Mesenchymal stem cell (in vitro differentiated cells and primary cell): ENCODE measurements around the gene WTAP.
A peak's percentile ranks its signal among the peaks of the same experiment; 100 is the strongest.

Source experiments
- DNase-seq: peaks from one replicate; pipeline ENCODE4 v3.0.0-alpha.2; 2013
- H2AFZ ChIP-seq: one replicate; pipeline ENCODE4 v1.6.1; 2013; ENCODE audit warnings: low read depth, mild to moderate bottlenecking, control low read depth, inconsistent platforms, low read length, moderate library complexity
- H2AK5ac ChIP-seq: 2 replicates; pipeline ENCODE4 v1.6.1; 2013; ENCODE audit warnings: low read length, moderate library complexity, mild to moderate bottlenecking, inconsistent platforms; ENCODE audit not compliant: severe bottlenecking
- H2BK120ac ChIP-seq: one replicate; pipeline ENCODE4 v1.6.1; 2013; ENCODE audit warnings: low read depth, mild to moderate bottlenecking, inconsistent platforms, low read length, moderate library complexity
- H2BK12ac ChIP-seq, 2 experiments: one replicate each; pipeline ENCODE4 v1.6.1; 2013; ENCODE audit warnings: inconsistent platforms in 2 of 2, low read length in 2 of 2, mild to moderate bottlenecking in 2 of 2, moderate library complexity in 2 of 2, control low read depth in 1 of 2
- H2BK15ac ChIP-seq: one replicate; pipeline ENCODE4 v1.6.1; 2013; ENCODE audit warnings: mild to moderate bottlenecking, low read depth, inconsistent platforms; ENCODE audit not compliant: poor library complexity, severe bottlenecking
- H2BK5ac ChIP-seq: 2 replicates; pipeline ENCODE4 v1.6.1; 2013; ENCODE audit warnings: low read depth, mild to moderate bottlenecking, low read length, control low read depth, inconsistent platforms; ENCODE audit not compliant: poor library complexity, severe bottlenecking
- H3K14ac ChIP-seq, 2 experiments: one replicate each; pipeline ENCODE4 v1.6.1; 2013; ENCODE audit warnings: inconsistent platforms in 2 of 2, low read length in 2 of 2, control low read depth in 1 of 2, mild to moderate bottlenecking in 1 of 2, moderate library complexity in 1 of 2
- H3K18ac ChIP-seq, 2 experiments: one replicate each; pipeline ENCODE4 v1.6.1; 2013; ENCODE audit warnings: inconsistent platforms in 2 of 2, low read length in 2 of 2, control low read depth in 1 of 2, low read depth in 1 of 2, mild to moderate bottlenecking in 1 of 2
- H3K23ac ChIP-seq, 2 experiments: one replicate each; pipeline ENCODE4 v1.6.1; 2013; ENCODE audit warnings: inconsistent platforms in 2 of 2, low read length in 2 of 2, mild to moderate bottlenecking in 2 of 2, moderate library complexity in 2 of 2, control low read depth in 1 of 2
- H3K27ac ChIP-seq: 2 replicates; pipeline ENCODE4 v1.5.1; 2013; ENCODE audit warnings: mild to moderate bottlenecking, moderate library complexity, low read length, control low read depth, inconsistent platforms; ENCODE audit not compliant: poor library complexity, severe bottlenecking
- H3K27me3 ChIP-seq, 2 experiments: 2 replicates each; pipeline versions ENCODE4 v1.6.1 to v1.7.0; 2013; ENCODE audit warnings: low read length in 2 of 2, mild to moderate bottlenecking in 2 of 2, moderate library complexity in 2 of 2, control low read depth in 1 of 2, inconsistent platforms in 1 of 2; ENCODE audit not compliant: control insufficient read depth in 1 of 2, insufficient read depth in 1 of 2
- H3K36me3 ChIP-seq, 2 experiments: 2 replicates each; pipeline versions ENCODE4 v1.6.1 to v1.7.0; 2013; ENCODE audit warnings: low read length in 2 of 2, control low read depth in 1 of 2, inconsistent platforms in 1 of 2, low read depth in 1 of 2, mild to moderate bottlenecking in 1 of 2; ENCODE audit not compliant: insufficient read depth in 2 of 2, control insufficient read depth in 1 of 2
- H3K4ac ChIP-seq, 2 experiments: one replicate each; pipeline ENCODE4 v1.6.1; 2013; ENCODE audit warnings: inconsistent platforms in 2 of 2, low read length in 2 of 2, mild to moderate bottlenecking in 2 of 2, moderate library complexity in 2 of 2, control low read depth in 1 of 2, low read depth in 1 of 2
- H3K4me1 ChIP-seq: 2 replicates; pipeline ENCODE4 v1.6.1; 2013; ENCODE audit warnings: low read depth, low read length, control low read depth; ENCODE audit not compliant: control insufficient read depth, insufficient read depth
- H3K4me2 ChIP-seq: 2 replicates; pipeline ENCODE4 v1.6.1; 2013; ENCODE audit warnings: low read length, mild to moderate bottlenecking, inconsistent platforms; ENCODE audit not compliant: poor library complexity, severe bottlenecking
- H3K4me3 ChIP-seq, 2 experiments: 2 replicates each; pipeline versions ENCODE4 v1.5.1 to v1.7.0; 2013; ENCODE audit warnings: low read length in 2 of 2, mild to moderate bottlenecking in 2 of 2, control low read depth in 1 of 2, low read depth in 1 of 2; ENCODE audit not compliant: insufficient read depth in 1 of 2
- H3K79me1 ChIP-seq: replicated peaks from 2 replicates; pipeline ENCODE4 v1.6.1; 2013; ENCODE audit warnings: mild to moderate bottlenecking, control low read depth, low read length, inconsistent platforms; ENCODE audit not compliant: poor library complexity, severe bottlenecking
- H3K9ac ChIP-seq: 2 replicates; pipeline ENCODE4 v1.7.0; 2013; ENCODE audit warnings: mild to moderate bottlenecking, low read length, moderate library complexity
- H3K9me3 ChIP-seq: 2 replicates; pipeline ENCODE4 v1.7.0; 2013; ENCODE audit warnings: mild to moderate bottlenecking, low read length; ENCODE audit not compliant: control insufficient read depth
- H4K8ac ChIP-seq: one replicate; pipeline ENCODE4 v1.6.1; 2013; ENCODE audit warnings: inconsistent platforms, mild to moderate bottlenecking, low read length, moderate library complexity
- H4K91ac ChIP-seq: one replicate; pipeline ENCODE4 v1.6.1; 2013; ENCODE audit warnings: mild to moderate bottlenecking, low read length, inconsistent platforms
- WGBS: methylation state at CpG from one replicate; pipeline ENCODE4 v1.1.7; 2013; ENCODE audit warnings: mixed read lengths; 5-methylcytosine and 5-hydroxymethylcytosine counted together

Gene WTAP

DNA sequence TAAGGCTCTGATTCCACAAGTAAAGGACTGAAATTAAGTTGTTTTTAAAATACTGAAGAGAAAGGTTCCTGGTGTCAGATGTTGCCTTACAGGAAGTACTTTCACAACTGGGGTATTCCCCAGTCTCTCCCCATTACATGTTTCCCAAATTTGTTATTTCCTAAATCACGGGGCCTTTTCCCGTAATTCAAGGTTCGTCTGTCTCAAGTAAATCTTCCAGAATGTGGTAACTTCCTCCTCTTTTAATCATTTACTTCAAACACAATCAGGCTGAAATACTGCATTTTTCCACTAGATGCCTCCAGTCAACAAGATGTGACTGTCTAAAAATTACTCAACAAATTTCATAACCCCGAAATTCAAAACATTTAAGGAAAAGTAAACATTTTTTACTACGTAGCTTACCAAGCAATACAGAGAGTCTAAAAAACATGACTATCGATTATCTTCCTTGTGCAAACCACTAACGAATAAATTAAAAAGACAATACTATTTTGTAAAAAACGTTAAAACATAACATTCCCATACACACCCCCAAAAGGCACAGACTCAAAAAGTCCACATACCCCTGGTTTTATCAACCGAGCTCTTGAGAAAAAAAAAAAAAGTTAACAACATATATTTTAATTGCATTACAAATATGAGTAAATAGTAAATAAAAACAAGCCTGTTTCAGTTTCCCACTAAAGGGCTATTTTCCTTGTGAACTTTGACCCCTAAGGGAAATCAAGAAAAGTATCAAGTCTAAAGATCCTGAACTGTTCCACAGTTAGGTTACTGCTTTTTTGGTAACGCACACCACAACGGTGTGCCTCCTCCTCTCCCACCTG is 36.0 kb upstream of the WTAP start:
- no peak overlapping the region for H3K23ac ChIP-seq
- no peak overlapping the region for H2BK5ac ChIP-seq
- H2BK12ac ChIP-seq: peak overlapping the region in 1 of 2 experiments; percentile 49
- H2AK5ac ChIP-seq: no peak overlapping the region
- H2AFZ ChIP-seq: no peak overlapping the region
- WGBS: 32% methylated on average over 8 of the region's 11 CpGs
- peaks cover 14% of the 10 kb centered on the region for H3K4me1 ChIP-seq
- peak overlapping the region; percentile 42 to 94 for H3K4me3 ChIP-seq
- no peak overlapping the region for H2BK15ac ChIP-seq
- H3K27ac ChIP-seq: peak overlapping the region; percentile 79
- H3K14ac ChIP-seq: no peak overlapping the region
- H3K18ac ChIP-seq: no peak overlapping the region
- H4K8ac ChIP-seq: no peak overlapping the region
- no peak overlapping the region for H4K91ac ChIP-seq
- no peak overlapping the region for H3K4ac ChIP-seq
- peaks cover 25% of the 10 kb centered on the region for H3K79me1 ChIP-seq
- no peaks in the 10 kb centered on the region for H3K27me3 ChIP-seq
- peak; percentile 97 for DNase-seq
- peaks cover 18 to 64% of the 10 kb centered on the region in 2 experiments for H3K36me3 ChIP-seq
- H3K4me2 ChIP-seq: peak overlapping the region; percentile 92
- H2BK120ac ChIP-seq: no peak overlapping the region
- H3K9ac ChIP-seq: peak overlapping the region; percentile 94
- no peaks in the 10 kb centered on the region for H3K9me3 ChIP-seq

DNA sequence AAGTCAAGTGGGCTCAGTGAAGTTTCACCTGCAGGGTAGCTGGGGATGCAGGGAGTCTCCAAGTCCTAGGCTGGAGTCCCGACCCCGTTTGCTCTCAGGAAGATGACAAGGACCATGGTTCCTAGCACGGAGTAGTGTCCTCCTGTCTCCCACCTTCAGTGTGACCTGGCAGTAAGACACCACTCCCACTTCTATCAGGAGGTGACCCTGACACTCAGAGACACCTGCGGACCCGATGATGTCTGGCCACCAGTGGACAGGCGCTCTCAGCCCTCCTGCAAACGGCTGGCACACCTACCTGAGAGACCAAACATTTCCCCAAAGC is 35.4 kb upstream of the WTAP start:
- peak; percentile 28 for DNase-seq
- H4K8ac ChIP-seq: no peak overlapping the region
- H3K27ac ChIP-seq: peak overlapping the region; percentile 1
- H3K9me3 ChIP-seq: no peaks in the 10 kb centered on the region
- H3K4ac ChIP-seq: peak overlapping the region in 1 of 2 experiments; percentile 24
- H3K23ac ChIP-seq: peak overlapping the region in 1 of 2 experiments; percentile 57
- H3K36me3 ChIP-seq: peaks cover 20 to 58% of the 10 kb centered on the region in 2 experiments
- no peak overlapping the region for H2BK120ac ChIP-seq
- 66% methylated on average over 7 of the region's 7 CpGs for WGBS
- peak overlapping the region; percentile 42 to 94 for H3K4me3 ChIP-seq
- peak overlapping the region; percentile 92 for H3K4me2 ChIP-seq
- H3K4me1 ChIP-seq: peaks cover 14% of the 10 kb centered on the region
- peak overlapping the region; percentile 35 for H2AK5ac ChIP-seq
- H3K79me1 ChIP-seq: peaks cover 29% of the 10 kb centered on the region
- peak overlapping the region in 1 of 2 experiments; percentile 11 for H3K18ac ChIP-seq
- no peak overlapping the region for H2BK15ac ChIP-seq
- H4K91ac ChIP-seq: no peak overlapping the region
- no peak overlapping the region for H2AFZ ChIP-seq
- peak overlapping the region; percentile 94 for H3K9ac ChIP-seq
- H2BK5ac ChIP-seq: no peak overlapping the region
- peak overlapping the region in 1 of 2 experiments; percentile 74 for H3K14ac ChIP-seq
- no peaks in the 10 kb centered on the region for H3K27me3 ChIP-seq
- peak overlapping the region; percentile 32 to 49 for H2BK12ac ChIP-seq

DNA sequence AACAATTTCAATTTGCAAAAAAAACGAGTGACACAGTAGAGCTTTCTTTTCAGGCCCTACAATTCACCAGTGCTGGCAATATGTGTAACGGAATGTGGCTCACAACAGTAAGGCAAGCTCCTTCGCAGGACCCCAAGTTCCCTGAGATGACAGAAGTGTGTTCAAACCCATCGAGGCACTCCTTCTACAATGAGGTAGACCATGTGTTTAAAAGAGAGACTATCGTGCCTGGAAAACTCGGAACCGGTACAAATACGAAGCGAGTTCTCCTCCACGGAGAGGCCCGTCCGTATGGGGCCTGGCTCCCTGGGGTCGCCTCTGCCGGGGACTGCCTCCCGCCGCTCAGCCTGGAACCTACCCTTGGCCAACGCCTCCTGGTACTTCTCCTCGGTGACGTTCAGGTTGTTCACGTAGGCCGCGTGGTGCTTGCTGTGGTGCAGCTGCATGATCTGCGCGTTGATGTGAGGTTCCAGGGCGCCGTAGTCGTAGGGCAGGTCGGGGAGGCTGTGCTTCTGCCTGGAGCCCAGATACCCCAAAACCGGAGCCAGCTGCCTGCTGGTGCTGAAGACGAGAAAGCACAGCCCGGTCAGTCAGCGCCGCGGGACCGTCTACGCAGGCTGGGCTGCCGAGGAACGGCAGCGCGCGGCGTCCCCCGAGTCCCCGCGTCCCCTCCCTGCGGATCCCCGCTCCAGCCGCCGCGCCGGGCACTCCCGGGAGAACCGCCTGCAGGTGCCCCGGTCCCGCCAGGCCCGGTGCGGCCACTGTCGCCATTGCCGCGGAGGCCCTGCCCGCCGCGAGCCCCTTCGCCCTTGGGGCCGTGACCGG is 34.8 kb upstream of the WTAP start:
- H3K4me3 ChIP-seq: peak overlapping the region; percentile 94
- peak overlapping the region; percentile 36 for H2AFZ ChIP-seq
- H2AK5ac ChIP-seq: no peak overlapping the region
- no peak overlapping the region for H2BK5ac ChIP-seq
- peak overlapping the region in 1 of 2 experiments; percentile 37 for H2BK12ac ChIP-seq
- peak overlapping the region; percentile 3 for H2BK120ac ChIP-seq
- H3K79me1 ChIP-seq: peaks cover 27% of the 10 kb centered on the region
- WGBS: 2% methylated on average over 52 of the region's 66 CpGs
- peak overlapping the region in 1 of 2 experiments; percentile 91 for H3K14ac ChIP-seq
- peaks cover 16 to 55% of the 10 kb centered on the region in 2 experiments for H3K36me3 ChIP-seq
- peak overlapping the region; percentile 45 for H3K27ac ChIP-seq
- H4K91ac ChIP-seq: peak overlapping the region; percentile 7
- peak overlapping the region; percentile 45 to 83 for H3K18ac ChIP-seq
- peak overlapping the region; percentile 5 to 24 for H3K4ac ChIP-seq
- DNase-seq: peak; percentile 73
- H2BK15ac ChIP-seq: peak overlapping the region; percentile 87
- H3K9ac ChIP-seq: peak overlapping the region; percentile 94
- H3K23ac ChIP-seq: peak overlapping the region in 1 of 2 experiments; percentile 2
- H3K4me1 ChIP-seq: peaks cover 14% of the 10 kb centered on the region
- no peaks in the 10 kb centered on the region for H3K9me3 ChIP-seq
- H4K8ac ChIP-seq: peak overlapping the region; percentile 72
- H3K4me2 ChIP-seq: peak overlapping the region; percentile 92
- H3K27me3 ChIP-seq: no peaks in the 10 kb centered on the region
